WERI-Rb-1 (cell line): ENCODE data around the gene C19orf47.
"Not testable (repeated sequence)": the region's sequence is repeated elsewhere in the genome, so short reads cannot be mapped to it uniquely, and the experiment has no call there.

Source experiments
- DNase-seq: peaks from one replicate; pipeline ENCODE4 v3.0.0-alpha.2; 2020
- H3K27ac ChIP-seq: fragments of 250-450 bp; sonication (Bioruptor Pico); 2 replicates; pipeline ENCODE4 v1.5.1; 2020; ENCODE audit warnings: mild to moderate bottlenecking, moderate library complexity
- H3K27me3 ChIP-seq: fragments of 250-450 bp; sonication (Bioruptor Pico); 2 replicates; pipeline ENCODE4 v1.5.1; 2021; ENCODE audit warnings: mild to moderate bottlenecking, low read depth, moderate library complexity; ENCODE audit not compliant: insufficient read depth, severe bottlenecking
- H3K36me3 ChIP-seq: fragments of 250-450 bp; sonication (Bioruptor Pico); 2 replicates; pipeline ENCODE4 v1.5.1; 2020; ENCODE audit warnings: mild to moderate bottlenecking, moderate library complexity
- H3K4me3 ChIP-seq: 2 replicates; pipeline ENCODE4 v1.5.1; 2011; ENCODE audit warnings: low read depth, mild to moderate bottlenecking, control low read depth, low read length
- H3K9me3 ChIP-seq: fragments of 250-450 bp; sonication (Bioruptor Pico); 2 replicates; pipeline ENCODE4 v1.5.1; 2021; ENCODE audit warnings: mild to moderate bottlenecking, moderate library complexity; ENCODE audit not compliant: severe bottlenecking
- TF ChIP-seq, protein P1 (sequence below): IDR thresholded peaks from 2 replicates; pipeline ENCODE4 v1.5.1; 2011; ENCODE audit warnings: low read depth, mild to moderate bottlenecking, control low read depth, inconsistent platforms, low read length

C19orf47 gene

DNA sequence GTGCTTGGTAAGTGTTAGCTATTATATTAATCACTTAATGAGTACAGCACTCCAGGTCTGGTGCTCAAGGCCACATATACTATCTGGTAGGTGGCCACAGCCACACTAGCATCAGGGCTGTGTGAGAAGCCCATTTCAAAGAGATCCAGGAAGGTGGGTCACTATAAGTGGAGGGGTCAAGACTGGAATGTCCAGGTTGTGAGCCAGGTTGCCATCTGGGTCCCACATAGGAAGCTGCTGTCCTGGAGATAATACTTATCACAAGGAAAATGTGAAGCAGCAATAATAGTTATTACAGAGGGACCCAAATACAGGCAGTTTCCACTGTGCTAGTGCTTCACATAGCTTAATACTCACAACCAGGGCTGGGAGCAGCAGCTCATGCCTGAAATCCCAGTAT lies 13.1 kb downstream of the C19orf47 start:
- Histone ChIP-seq H3K27ac (no peak overlapping the region), H3K36me3 (peaks cover 61% of the 10 kb centered on the region), H3K4me3 (no peak overlapping the region), H3K9me3 (no peaks in the 10 kb centered on the region), H3K27me3 (no peaks in the 10 kb centered on the region)
- TF ChIP-seq, protein P1, sequence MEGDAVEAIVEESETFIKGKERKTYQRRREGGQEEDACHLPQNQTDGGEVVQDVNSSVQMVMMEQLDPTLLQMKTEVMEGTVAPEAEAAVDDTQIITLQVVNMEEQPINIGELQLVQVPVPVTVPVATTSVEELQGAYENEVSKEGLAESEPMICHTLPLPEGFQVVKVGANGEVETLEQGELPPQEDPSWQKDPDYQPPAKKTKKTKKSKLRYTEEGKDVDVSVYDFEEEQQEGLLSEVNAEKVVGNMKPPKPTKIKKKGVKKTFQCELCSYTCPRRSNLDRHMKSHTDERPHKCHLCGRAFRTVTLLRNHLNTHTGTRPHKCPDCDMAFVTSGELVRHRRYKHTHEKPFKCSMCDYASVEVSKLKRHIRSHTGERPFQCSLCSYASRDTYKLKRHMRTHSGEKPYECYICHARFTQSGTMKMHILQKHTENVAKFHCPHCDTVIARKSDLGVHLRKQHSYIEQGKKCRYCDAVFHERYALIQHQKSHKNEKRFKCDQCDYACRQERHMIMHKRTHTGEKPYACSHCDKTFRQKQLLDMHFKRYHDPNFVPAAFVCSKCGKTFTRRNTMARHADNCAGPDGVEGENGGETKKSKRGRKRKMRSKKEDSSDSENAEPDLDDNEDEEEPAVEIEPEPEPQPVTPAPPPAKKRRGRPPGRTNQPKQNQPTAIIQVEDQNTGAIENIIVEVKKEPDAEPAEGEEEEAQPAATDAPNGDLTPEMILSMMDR, result no peak
- DNase-seq, result no peak

DNA sequence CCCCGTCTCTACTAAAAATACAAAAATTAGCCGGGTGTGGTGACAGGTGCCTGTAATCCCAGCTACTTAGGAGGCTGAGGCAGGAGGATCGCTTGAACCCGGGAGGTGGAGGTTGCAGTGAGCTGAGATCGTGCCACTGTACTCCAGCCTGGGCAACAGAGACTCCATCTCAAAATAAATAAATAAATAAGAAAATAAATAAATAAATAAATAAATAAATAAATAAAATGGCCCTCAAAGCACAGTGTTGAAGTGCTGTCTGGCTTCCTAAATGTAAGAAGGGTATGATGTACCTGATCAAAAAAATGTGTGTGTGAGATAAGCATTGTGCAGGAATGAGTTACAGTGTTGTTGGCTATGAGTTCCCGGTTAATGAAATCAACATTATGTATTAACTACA lies 15.1 kb downstream of the C19orf47 start:
- not testable (repeated sequence) for H3K9me3 ChIP-seq, DNase-seq, H3K27me3 ChIP-seq, H3K4me3 ChIP-seq, H3K27ac ChIP-seq
- peaks cover 62% of the 10 kb centered on the region for H3K36me3 ChIP-seq

DNA sequence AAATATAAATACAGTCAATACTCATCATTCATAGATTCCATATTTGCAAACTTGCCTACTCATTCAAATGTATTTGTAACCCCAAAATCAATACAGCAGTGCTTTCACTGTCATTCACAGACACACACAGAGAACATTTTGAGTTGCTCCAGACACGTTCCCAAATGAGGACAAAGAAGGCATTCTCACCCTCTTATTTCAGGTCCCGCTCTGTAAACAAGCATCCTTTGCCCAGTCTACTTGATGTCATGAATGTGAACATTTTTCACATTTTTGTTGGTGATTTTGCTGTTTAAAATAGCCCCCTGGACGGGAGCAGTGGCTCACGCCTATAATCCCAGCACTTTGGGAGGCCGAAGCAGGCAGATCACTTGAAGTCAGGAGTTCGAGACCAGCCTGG lies 15.5 kb downstream of the C19orf47 start:
- TF ChIP-seq, protein P1, result no peak
- Histone ChIP-seq H3K27me3 (no peaks in the 10 kb centered on the region), H3K4me3 (no peak overlapping the region), H3K9me3 (no peaks in the 10 kb centered on the region), H3K27ac (no peak overlapping the region), H3K36me3 (peaks cover 67% of the 10 kb centered on the region)
- DNase-seq, result no peak

DNA sequence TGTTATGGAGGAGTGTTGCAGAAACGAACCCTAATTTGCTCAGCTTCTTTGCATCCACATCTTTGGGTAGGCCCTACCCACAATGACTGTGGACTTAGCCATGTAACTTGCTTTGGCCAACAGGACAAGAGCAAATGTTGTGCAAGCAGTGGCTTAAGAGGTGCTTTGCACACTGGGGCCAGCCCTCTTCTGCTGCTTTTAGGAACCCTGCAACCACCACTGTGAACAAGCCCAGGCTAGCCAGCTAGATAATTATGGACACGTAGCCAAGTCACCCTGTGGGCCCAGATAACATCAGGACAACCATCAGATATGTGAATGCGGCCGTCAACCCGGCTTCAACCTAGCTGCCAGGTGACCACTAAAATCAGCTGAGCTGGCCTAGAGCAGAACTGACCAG lies 17.1 kb downstream of the C19orf47 start:
- no peak for DNase-seq
- Histone ChIP-seq H3K27me3 (no peaks in the 10 kb centered on the region), H3K27ac (no peak overlapping the region), H3K4me3 (no peak overlapping the region), H3K9me3 (no peaks in the 10 kb centered on the region), H3K36me3 (peaks cover 73% of the 10 kb centered on the region)
- TF ChIP-seq, protein P1, result no peak

DNA sequence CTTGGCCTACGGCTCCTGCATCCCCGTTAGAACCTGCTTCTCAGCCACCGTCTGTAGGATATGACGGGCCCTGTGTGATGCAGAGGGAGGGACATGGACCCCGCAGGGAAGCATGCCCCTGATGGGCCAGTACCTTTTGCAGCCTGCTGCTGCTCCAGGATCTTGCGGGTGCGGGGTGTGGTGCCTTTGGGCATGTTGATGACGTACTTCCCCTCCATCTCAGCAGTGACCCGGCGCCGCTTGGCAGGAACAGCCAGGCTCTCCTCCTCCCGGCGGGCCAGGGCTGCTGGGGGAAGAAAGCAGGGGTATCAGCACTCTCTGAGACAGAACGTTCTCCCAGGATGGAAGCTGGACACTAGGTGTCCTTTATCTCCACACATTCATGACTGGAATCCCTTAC lies 22.0 kb downstream of the C19orf47 start:
- TF ChIP-seq, protein P1, result no peak
- H3K9me3 ChIP-seq, result no peaks in the 10 kb centered on the region
- no peak overlapping the region for H3K4me3 ChIP-seq
- DNase-seq, result no peak
- no peak overlapping the region for H3K27ac ChIP-seq
- H3K36me3 ChIP-seq, result peaks cover 74% of the 10 kb centered on the region
- no peaks in the 10 kb centered on the region for H3K27me3 ChIP-seq

DNA sequence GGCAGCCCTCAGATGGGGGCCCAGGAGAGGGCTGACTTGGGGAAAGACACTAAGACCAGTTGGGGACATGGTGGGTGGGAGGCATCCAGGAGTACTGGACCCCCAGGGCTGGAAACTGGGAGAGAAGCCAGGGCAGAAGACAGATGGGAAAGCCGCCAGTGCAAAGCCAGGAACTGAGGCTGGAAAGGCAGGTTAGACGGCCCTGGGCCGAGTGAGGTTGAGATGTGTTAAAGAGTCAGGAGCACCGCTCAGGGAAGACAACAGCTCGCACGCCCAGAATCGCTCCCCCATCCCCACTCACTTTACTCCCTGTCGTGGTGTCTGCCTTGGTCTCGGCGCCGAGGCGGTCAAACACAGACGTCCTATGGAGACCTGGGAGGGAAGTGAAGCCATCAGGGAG lies 24.5 kb downstream of the C19orf47 start:
- Histone ChIP-seq H3K4me3 (no peak overlapping the region), H3K36me3 (peaks cover 71% of the 10 kb centered on the region), H3K27me3 (no peaks in the 10 kb centered on the region), H3K9me3 (no peaks in the 10 kb centered on the region), H3K27ac (no peak overlapping the region)
- no peak for DNase-seq
- TF ChIP-seq, protein P1, result no peak
